Chondrocyte (in vitro differentiated cells): ENCODE data around the gene CHRNA5. TPM values are rescaled to one million over a fixed set of nuclear protein-coding genes. Genes with fewer than 3 reads are reported as not detected.
A peak's percentile ranks its signal among the peaks of the same experiment; 100 is the strongest.

ENCODE experiments used
- DNase-seq: peaks from one replicate; pipeline ENCODE4 v3.0.0; 2021; ENCODE audit warnings: mixed read lengths, low spot score
- H3K27ac Mint-ChIP-seq: one replicate; pipeline ENCODE4 v1.8.0; 2021; ENCODE audit warnings: mild to moderate bottlenecking, moderate library complexity, mixed read lengths; ENCODE audit not compliant: unreplicated experiment
- H3K27me3 Mint-ChIP-seq: 2 replicates; pipeline ENCODE4 v1.8.0; 2021; ENCODE audit warnings: low read depth, mixed read lengths
- H3K36me3 Mint-ChIP-seq: 2 replicates; pipeline ENCODE4 v1.8.0; 2021; ENCODE audit warnings: low read depth, mixed read lengths
- H3K4me1 Mint-ChIP-seq: 2 replicates; pipeline ENCODE4 v1.8.0; 2021; ENCODE audit warnings: low read depth, mild to moderate bottlenecking, mixed read lengths
- H3K4me3 Mint-ChIP-seq: one replicate; pipeline ENCODE4 v1.8.0; 2021; ENCODE audit warnings: mild to moderate bottlenecking, moderate library complexity, mixed read lengths; ENCODE audit not compliant: unreplicated experiment
- H3K9me3 Mint-ChIP-seq: 2 replicates; pipeline ENCODE4 v1.8.0; 2021; ENCODE audit warnings: low read depth, mixed read lengths
- CTCF ChIP-seq: fragments of 200-600 bp; sonication (generic); IDR thresholded peaks from 2 replicates; pipeline ENCODE4 v1.5.0; 2021; ENCODE audit warnings: antibody characterized with exemption, mild to moderate bottlenecking, moderate library complexity
- total RNA-seq: library from RNA; stranded (reverse); gene quantifications from 3 replicates; pipeline ENCODE4 v1.2.1, GENCODE V29; 2021

The CHRNA5 gene
- total RNA-seq, 1 donor from 2014 or later: 1.6 TPM

- H3K4me1 Mint-ChIP-seq: peaks cover 15% of the 10 kb centered on the region
- peaks cover 16% of the 10 kb centered on the region for H3K36me3 Mint-ChIP-seq
- peak overlapping the region; percentile 100 for H3K27ac Mint-ChIP-seq
- TF ChIP-seq CTCF: peak; percentile 4
- H3K4me3 Mint-ChIP-seq: peak overlapping the region; percentile 96
- no peak for DNase-seq
- H3K27me3 Mint-ChIP-seq: no peaks in the 10 kb centered on the region
- H3K9me3 Mint-ChIP-seq: no peaks in the 10 kb centered on the region
Measured at GRCh38 chr15:78540871-78541743, 24.2 kb upstream of the CHRNA5 start.

DNA sequence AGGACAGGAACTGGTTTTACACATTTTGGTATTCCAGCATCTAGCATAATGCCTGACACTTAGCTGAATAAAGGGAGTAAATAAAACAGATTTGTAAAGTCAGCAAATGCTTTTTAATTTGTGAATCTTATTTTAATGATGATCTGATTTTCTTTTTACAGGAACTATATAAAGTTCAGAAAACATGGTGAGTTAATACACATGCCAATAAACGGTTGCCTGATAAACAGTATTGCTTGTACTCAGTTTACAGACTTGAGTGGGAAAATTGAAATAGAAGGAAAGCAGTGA lies 23.6 kb upstream of the CHRNA5 start:
- Mint-ChIP-seq H3K27me3 (no peaks in the 10 kb centered on the region), H3K9me3 (no peaks in the 10 kb centered on the region), H3K4me1 (peaks cover 15% of the 10 kb centered on the region), H3K4me3 (peak overlapping the region; percentile 96), H3K36me3 (peaks cover 20% of the 10 kb centered on the region), H3K27ac (peak overlapping the region; percentile 100)
- no peak for DNase-seq
- no peak for TF ChIP-seq CTCF

GRCh38 chr15:78542647-78543046 lies 22.7 kb upstream of the CHRNA5 start:
- no peak for DNase-seq
- Mint-ChIP-seq H3K4me1 (peaks cover 15% of the 10 kb centered on the region), H3K36me3 (peaks cover 24% of the 10 kb centered on the region), H3K27me3 (no peaks in the 10 kb centered on the region), H3K27ac (no peak overlapping the region), H3K9me3 (no peaks in the 10 kb centered on the region), H3K4me3 (no peak overlapping the region)
- TF ChIP-seq CTCF: no peak

DNA sequence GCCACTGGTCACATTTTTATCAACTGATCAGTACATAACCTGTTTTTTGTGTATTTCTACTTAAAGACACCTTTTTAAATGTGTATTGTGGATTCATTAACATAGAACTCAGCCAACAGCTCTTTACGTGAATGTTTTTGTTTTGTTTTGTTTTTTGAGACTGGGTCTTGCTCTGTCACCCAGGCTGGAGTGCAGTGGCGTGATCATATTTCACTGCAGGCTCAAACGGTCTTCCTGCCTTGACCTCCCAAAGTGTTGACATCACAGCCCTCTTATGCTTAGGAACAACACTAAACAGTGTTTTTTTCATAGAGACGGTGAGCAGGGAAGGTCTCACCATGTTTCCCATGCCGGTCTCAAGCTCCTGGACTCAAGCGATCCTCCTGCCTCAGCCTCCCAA lies 15.1 kb upstream of the CHRNA5 start:
- no peak overlapping the region for H3K27ac Mint-ChIP-seq
- H3K9me3 Mint-ChIP-seq: no peaks in the 10 kb centered on the region
- TF ChIP-seq CTCF: no peak
- H3K4me1 Mint-ChIP-seq: no peaks in the 10 kb centered on the region
- H3K36me3 Mint-ChIP-seq: peaks cover 32% of the 10 kb centered on the region
- H3K27me3 Mint-ChIP-seq: no peaks in the 10 kb centered on the region
- no peak overlapping the region for H3K4me3 Mint-ChIP-seq
- no peak for DNase-seq

- no peak overlapping the region for H3K4me3 Mint-ChIP-seq
- no peaks in the 10 kb centered on the region for H3K27me3 Mint-ChIP-seq
- no peak for DNase-seq
- no peaks in the 10 kb centered on the region for H3K9me3 Mint-ChIP-seq
- no peaks in the 10 kb centered on the region for H3K4me1 Mint-ChIP-seq
- no peak for TF ChIP-seq CTCF
- H3K27ac Mint-ChIP-seq: no peak overlapping the region
- peaks cover 27% of the 10 kb centered on the region for H3K36me3 Mint-ChIP-seq
Measured at GRCh38 chr15:78550815-78551214, 14.5 kb upstream of the CHRNA5 start.
